Naive thymus-derived CD8-positive, alpha-beta T cell (primary cell): ENCODE results near the gene ATRN. TPM values are rescaled to one million over a fixed set of nuclear protein-coding genes. Genes with fewer than 3 reads are reported as not detected.

Experiments
- ATAC-seq, 2 donors: fragments of 150-1000 bp; cut with Tn5 transposase in 1 of 2; sonication (Bioruptor Pico), chemical (Tn5 transposase) in 1 of 2; 1 replicate in 1 of 2; 2 replicates in 1 of 2; pipeline ENCODE4 v1.10.0; 2021; ENCODE audit warnings: mild to moderate bottlenecking in 2 of 2, moderate library complexity in 2 of 2
- POLR2A ChIA-PET: fragments of 350-600 bp; sonication (Branson Sonifier 250); formaldehyde crosslinking; loops from one replicate; lab custom pipeline; 2021; ENCODE audit warnings: antibody characterized with exemption; lab: Charles Lee
- DNase-seq, 10 donors: peaks; one replicate each; pipeline versions ENCODE4 v3.0.0 to v3.0.0-alpha.2; 2020 to 2022
- H3K27ac Mint-ChIP-seq, 10 donors: one replicate each; pipeline ENCODE4 v1.8.0; 2020 to 2022; ENCODE audit warnings: mild to moderate bottlenecking in 10 of 10, mixed read lengths in 10 of 10, moderate library complexity in 4 of 10, inconsistent platforms in 1 of 10
- H3K27me3 Mint-ChIP-seq, 5 donors: one replicate each; pipeline ENCODE4 v1.8.0; 2021 to 2022; ENCODE audit warnings: mixed read lengths in 5 of 5
- H3K36me3 Mint-ChIP-seq, 3 donors: one replicate each; pipeline ENCODE4 v1.8.0; 2020 to 2022; ENCODE audit warnings: mixed read lengths in 3 of 3, mild to moderate bottlenecking in 2 of 3, inconsistent platforms in 1 of 3
- H3K4me1 Mint-ChIP-seq, 4 donors: one replicate each; pipeline ENCODE4 v1.8.0; 2021 to 2022; ENCODE audit warnings: mixed read lengths in 4 of 4
- H3K4me3 Mint-ChIP-seq, 10 donors: one replicate each; pipeline ENCODE4 v1.8.0; 2020 to 2022; ENCODE audit warnings: mild to moderate bottlenecking in 10 of 10, mixed read lengths in 10 of 10, moderate library complexity in 6 of 10, inconsistent platforms in 1 of 10
- H3K9me3 Mint-ChIP-seq, 9 donors: one replicate each; pipeline ENCODE4 v1.8.0; 2020 to 2022; ENCODE audit warnings: mixed read lengths in 9 of 9, mild to moderate bottlenecking in 3 of 9, inconsistent platforms in 1 of 9, moderate library complexity in 1 of 9
- polyA plus RNA-seq, 3 donors: library from polyadenylated mRNA; unstranded; fragments of 300-500 nt; fragmentation: Illumina TruSeq; gene quantifications; one replicate each; pipeline ENCODE4 v1.2.3, GENCODE V29; 2021
- total RNA-seq, 8 experiments: library from RNA in 2 of 8; stranded (reverse) in 2 of 8; gene quantifications; one replicate each; pipeline ENCODE4 v1.2.3 and lab custom pipeline; 2021 to 2026

ATRN gene
- total and polyA plus RNA-seq, 5 experiments from 2014 or later: 7.0 to 13.9 (median 9.4) TPM

GRCh38 chr20:3622406-3622805 is 151.6 kb downstream of the ATRN start:
- H3K27me3 Mint-ChIP-seq: no peaks in the 10 kb centered on the region
- peaks cover 0 to 3% (median 0%) of the 10 kb centered on the region in 4 donors for H3K4me1 Mint-ChIP-seq
- no peak for DNase-seq
- POLR2A ChIA-PET: no interaction called here
- H3K27ac Mint-ChIP-seq: no peak overlapping the region
- peaks cover 0 to 45% (median 10%) of the 10 kb centered on the region in 3 donors for H3K36me3 Mint-ChIP-seq
- H3K9me3 Mint-ChIP-seq: no peaks in the 10 kb centered on the region
- H3K4me3 Mint-ChIP-seq: no peak overlapping the region
- ATAC-seq: no peak

- Mint-ChIP-seq H3K9me3 (no peaks in the 10 kb centered on the region), H3K36me3 (peaks cover 5 to 62% (median 15%) of the 10 kb centered on the region in 3 donors), H3K4me3 (no peak overlapping the region), H3K4me1 (peaks cover 0 to 3% (median 0%) of the 10 kb centered on the region in 4 donors), H3K27ac (no peak overlapping the region), H3K27me3 (no peaks in the 10 kb centered on the region)
- DNase-seq (no peak), ATAC-seq (no peak)
- POLR2A ChIA-PET: no interaction called here
Observed at GRCh38 chr20:3627476-3627875, 156.7 kb downstream of the ATRN start.

GRCh38 chr20:3628502-3629314 is 157.9 kb downstream of the ATRN start:
- no peak overlapping the region for H3K4me3 Mint-ChIP-seq
- H3K27me3 Mint-ChIP-seq: no peaks in the 10 kb centered on the region
- no peak overlapping the region for H3K27ac Mint-ChIP-seq
- DNase-seq (no peak), ATAC-seq (no peak)
- no peaks in the 10 kb centered on the region for H3K9me3 Mint-ChIP-seq
- POLR2A ChIA-PET: no interaction called here
- H3K36me3 Mint-ChIP-seq: peaks cover 5 to 63% (median 15%) of the 10 kb centered on the region in 3 donors
- H3K4me1 Mint-ChIP-seq: peaks cover 0 to 4% (median 0%) of the 10 kb centered on the region in 4 donors

- ATAC-seq (no peak), DNase-seq (no peak)
- Mint-ChIP-seq H3K4me3 (no peak overlapping the region), H3K9me3 (no peaks in the 10 kb centered on the region), H3K27ac (no peak overlapping the region), H3K27me3 (no peaks in the 10 kb centered on the region), H3K4me1 (peaks cover 0 to 4% (median 0%) of the 10 kb centered on the region in 4 donors), H3K36me3 (peaks cover 5 to 61% (median 17%) of the 10 kb centered on the region in 3 donors)
- POLR2A ChIA-PET: no interaction called here
Observed at GRCh38 chr20:3629893-3630292, 159.1 kb downstream of the ATRN start.

- POLR2A ChIA-PET: no interaction called here
- DNase-seq (no peak), ATAC-seq (no peak)
- Mint-ChIP-seq H3K36me3 (peaks cover 5 to 57% (median 17%) of the 10 kb centered on the region in 3 donors), H3K9me3 (no peaks in the 10 kb centered on the region), H3K27ac (no peak overlapping the region), H3K27me3 (no peaks in the 10 kb centered on the region), H3K4me3 (no peak overlapping the region), H3K4me1 (peaks cover 0 to 4% (median 0%) of the 10 kb centered on the region in 4 donors)
Observed at GRCh38 chr20:3630429-3630828, 159.6 kb downstream of the ATRN start.

DNA sequence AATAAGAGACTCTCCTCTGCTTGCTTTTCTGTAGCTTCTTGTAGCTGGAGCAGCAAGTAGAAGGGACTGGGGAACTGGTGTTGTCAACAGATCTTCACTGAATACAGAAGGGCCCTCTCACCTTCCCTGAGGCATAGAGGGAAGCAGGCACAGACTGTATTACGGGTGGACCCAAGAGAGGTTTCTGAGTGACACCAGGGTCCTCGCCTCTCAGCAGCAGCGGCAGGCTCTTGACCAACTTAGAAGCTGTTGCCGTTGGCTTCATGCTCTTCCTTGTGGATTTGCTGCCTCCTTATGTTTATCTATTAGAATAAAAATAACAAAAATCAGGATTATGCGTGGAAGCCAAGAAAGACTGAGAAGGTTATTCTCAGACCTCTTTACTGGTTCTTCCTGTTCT is 160.7 kb downstream of the ATRN start:
- Mint-ChIP-seq H3K4me1 (peaks cover 0 to 4% (median 0%) of the 10 kb centered on the region in 4 donors), H3K27me3 (no peaks in the 10 kb centered on the region), H3K4me3 (no peak overlapping the region), H3K36me3 (peaks cover 5 to 58% (median 17%) of the 10 kb centered on the region in 3 donors), H3K9me3 (no peaks in the 10 kb centered on the region), H3K27ac (no peak overlapping the region)
- ATAC-seq (no peak), DNase-seq (no peak)
- POLR2A ChIA-PET: no interaction called here

DNA sequence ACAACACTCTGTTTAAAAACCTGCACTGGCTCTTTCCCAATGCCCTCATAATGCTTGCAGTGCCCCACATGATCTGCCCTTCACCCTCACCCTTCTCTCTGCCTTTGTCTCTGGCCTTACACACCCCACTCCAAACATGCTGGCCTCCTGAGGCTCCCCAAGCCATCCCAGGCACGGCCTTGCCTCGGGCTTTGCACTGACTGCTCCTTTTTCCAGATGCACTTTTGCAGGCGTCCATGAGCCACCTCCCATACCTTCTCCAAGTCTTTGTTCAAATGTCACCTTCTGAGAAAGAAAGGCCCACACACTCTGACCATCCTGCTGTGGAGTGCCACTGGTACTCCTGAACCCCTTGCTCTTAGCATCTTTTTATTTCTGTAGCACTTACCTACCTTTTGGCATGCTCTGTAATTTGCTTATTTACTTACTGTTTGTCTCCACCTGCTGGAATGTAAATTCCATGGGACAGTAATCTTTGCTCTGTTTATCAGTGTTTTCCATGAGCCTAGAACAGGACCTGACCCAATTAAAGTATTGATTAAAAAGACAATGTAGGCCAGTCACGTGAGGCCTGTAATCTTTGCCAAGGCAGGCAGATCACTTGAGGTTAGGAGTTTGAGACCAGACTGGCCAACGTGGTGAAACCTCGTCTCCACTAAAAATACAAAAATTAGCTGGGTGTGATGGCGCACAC is 161.6 kb downstream of the ATRN start:
- no peaks in the 10 kb centered on the region for H3K9me3 Mint-ChIP-seq
- peaks cover 5 to 50% (median 10%) of the 10 kb centered on the region in 3 donors for H3K36me3 Mint-ChIP-seq
- peaks cover 0 to 4% (median 0%) of the 10 kb centered on the region in 4 donors for H3K4me1 Mint-ChIP-seq
- H3K27ac Mint-ChIP-seq: peak overlapping the region in 2 of 10 donors; percentile 6 to 56
- no peak overlapping the region for H3K4me3 Mint-ChIP-seq
- POLR2A ChIA-PET: no interaction called here
- ATAC-seq (no peak), DNase-seq (no peak)
- no peaks in the 10 kb centered on the region for H3K27me3 Mint-ChIP-seq

- no peak for DNase-seq
- ATAC-seq: no peak
- H3K9me3 Mint-ChIP-seq: no peaks in the 10 kb centered on the region
- H3K4me3 Mint-ChIP-seq: no peak overlapping the region
- peaks cover 0 to 4% (median 0%) of the 10 kb centered on the region in 4 donors for H3K4me1 Mint-ChIP-seq
- POLR2A ChIA-PET: no interaction called here
- no peaks in the 10 kb centered on the region for H3K27me3 Mint-ChIP-seq
- no peak overlapping the region for H3K27ac Mint-ChIP-seq
- peaks cover 5 to 44% (median 22%) of the 10 kb centered on the region in 3 donors for H3K36me3 Mint-ChIP-seq
Observed at GRCh38 chr20:3633913-3634478, 163.2 kb downstream of the ATRN start.

GRCh38 chr20:3635346-3635745 is 164.5 kb downstream of the ATRN start:
- Mint-ChIP-seq H3K4me3 (no peak overlapping the region), H3K36me3 (peaks cover 0 to 41% (median 28%) of the 10 kb centered on the region in 3 donors), H3K9me3 (no peaks in the 10 kb centered on the region), H3K27ac (no peak overlapping the region), H3K27me3 (no peaks in the 10 kb centered on the region), H3K4me1 (peaks cover 0 to 4% (median 0%) of the 10 kb centered on the region in 4 donors)
- POLR2A ChIA-PET: no interaction called here
- ATAC-seq: no peak
- DNase-seq: no peak

GRCh38 chr20:3640259-3640658 is 169.4 kb downstream of the ATRN start:
- no peak for DNase-seq
- Mint-ChIP-seq H3K4me3 (no peak overlapping the region), H3K27ac (no peak overlapping the region), H3K36me3 (peaks cover 9 to 52% (median 39%) of the 10 kb centered on the region in 3 donors), H3K27me3 (no peaks in the 10 kb centered on the region), H3K9me3 (no peaks in the 10 kb centered on the region), H3K4me1 (no peaks in the 10 kb centered on the region)
- no peak for ATAC-seq
- POLR2A ChIA-PET: no interaction called here

GRCh38 chr20:3645309-3646066 is 174.7 kb downstream of the ATRN start:
- no peaks in the 10 kb centered on the region for H3K27me3 Mint-ChIP-seq
- ATAC-seq (no peak), DNase-seq (no peak)
- no peaks in the 10 kb centered on the region for H3K9me3 Mint-ChIP-seq
- H3K36me3 Mint-ChIP-seq: peaks cover 9 to 73% (median 44%) of the 10 kb centered on the region in 3 donors
- no peaks in the 10 kb centered on the region for H3K4me1 Mint-ChIP-seq
- peak overlapping the region in 1 of 10 donors; percentile 43 for H3K27ac Mint-ChIP-seq
- H3K4me3 Mint-ChIP-seq: no peak overlapping the region
- POLR2A ChIA-PET: interaction anchor here (0.6 kb wide), 1 partner anchor 31 kb away, joined by 6 read pairs; no protein-coding TSS in a partner anchor

DNA sequence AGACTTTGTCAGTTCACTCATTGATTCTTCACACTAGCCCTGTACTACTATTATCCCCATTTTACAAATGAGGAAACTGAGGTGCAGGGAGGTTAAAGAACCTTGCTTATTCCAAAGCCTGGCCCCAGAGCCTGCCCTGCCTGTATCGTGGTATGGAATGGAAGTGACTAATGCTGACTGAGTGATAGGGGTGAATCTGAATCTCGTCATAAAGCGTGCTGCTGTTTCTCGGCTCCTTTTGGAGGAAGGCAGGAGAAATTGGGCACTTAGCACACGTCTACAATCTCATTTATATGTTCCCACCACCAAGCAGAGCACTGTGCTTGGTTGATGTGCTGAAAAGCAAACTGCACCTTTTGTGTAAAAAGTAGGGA is 175.2 kb downstream of the ATRN start:
- H3K9me3 Mint-ChIP-seq: no peaks in the 10 kb centered on the region
- POLR2A ChIA-PET: interaction anchor here (0.6 kb wide), 1 partner anchor 31 kb away, joined by 6 read pairs; no protein-coding TSS in a partner anchor
- peaks cover 9 to 70% (median 38%) of the 10 kb centered on the region in 3 donors for H3K36me3 Mint-ChIP-seq
- no peaks in the 10 kb centered on the region for H3K27me3 Mint-ChIP-seq
- no peak overlapping the region for H3K4me3 Mint-ChIP-seq
- DNase-seq: no peak
- no peak for ATAC-seq
- H3K27ac Mint-ChIP-seq: no peak overlapping the region
- no peaks in the 10 kb centered on the region for H3K4me1 Mint-ChIP-seq
